Neuron (in vitro differentiated cells): Measurements from ENCODE around the gene KRTAP4-9.

Experiments
- H2AFZ ChIP-seq: one replicate; pipeline ENCODE4 v1.6.1; 2013; ENCODE audit warnings: low read depth, mild to moderate bottlenecking, inconsistent platforms, low read length, moderate library complexity
- H3K27me3 ChIP-seq: one replicate; pipeline ENCODE4 v1.6.1; 2013; ENCODE audit warnings: low read length; ENCODE audit not compliant: insufficient read depth
- H3K36me3 ChIP-seq: one replicate; pipeline ENCODE4 v1.6.1; 2013; ENCODE audit warnings: low read length; ENCODE audit not compliant: insufficient read depth
- H3K4me1 ChIP-seq: one replicate; pipeline ENCODE4 v1.6.1; 2013; ENCODE audit warnings: low read length; ENCODE audit not compliant: insufficient read depth
- H3K4me3 ChIP-seq: 2 replicates; pipeline ENCODE4 v1.5.1; 2013; ENCODE audit warnings: mild to moderate bottlenecking, low read length, moderate library complexity
- H3K9me3 ChIP-seq: one replicate; pipeline ENCODE4 v1.6.1; 2013; ENCODE audit warnings: low read length

KRTAP4-9 gene

DNA sequence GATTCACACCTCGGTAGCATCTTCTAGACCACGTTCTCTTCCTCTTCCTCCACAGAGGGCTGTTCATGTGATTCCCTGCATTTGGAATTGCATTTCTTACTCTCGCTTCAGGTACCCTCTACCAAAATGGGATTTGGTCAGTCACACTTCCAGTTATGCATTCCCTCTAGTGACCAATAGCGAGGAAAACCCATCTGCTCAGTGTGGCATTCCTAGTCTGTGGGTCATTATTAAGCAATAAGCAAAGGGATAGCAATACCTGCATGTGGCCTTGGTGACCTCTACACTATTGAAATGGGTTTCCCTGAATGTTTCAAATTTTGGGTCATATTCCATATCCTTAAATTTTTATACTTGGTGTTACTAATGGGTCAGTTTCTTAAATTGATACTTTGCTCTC is 44.8 kb downstream of the KRTAP4-9 start:
- Histone ChIP-seq H3K4me1 (no peaks in the 10 kb centered on the region), H3K36me3 (no peaks in the 10 kb centered on the region), H3K4me3 (no peak overlapping the region), H3K27me3 (no peaks in the 10 kb centered on the region), H2AFZ (no peak overlapping the region), H3K9me3 (no peaks in the 10 kb centered on the region)

GRCh38 chr17:41151525-41151924 is 46.3 kb downstream of the KRTAP4-9 start:
- Histone ChIP-seq H3K36me3 (no peaks in the 10 kb centered on the region), H2AFZ (no peak overlapping the region), H3K27me3 (no peaks in the 10 kb centered on the region), H3K4me1 (no peaks in the 10 kb centered on the region), H3K4me3 (no peak overlapping the region), H3K9me3 (no peaks in the 10 kb centered on the region)

GRCh38 chr17:41153856-41154255 is 48.7 kb downstream of the KRTAP4-9 start:
- Histone ChIP-seq H3K4me3 (no peak overlapping the region), H3K27me3 (no peaks in the 10 kb centered on the region), H3K4me1 (no peaks in the 10 kb centered on the region), H2AFZ (no peak overlapping the region), H3K9me3 (no peaks in the 10 kb centered on the region), H3K36me3 (no peaks in the 10 kb centered on the region)
